Liver (tissue), 10 donors: ENCODE results near the gene XPNPEP3. TPM values are rescaled to one million over a fixed set of nuclear protein-coding genes. Genes with fewer than 3 reads are reported as not detected.

Experiments used
- DNase-seq: peaks from one replicate; pipeline ENCODE4 v3.0.0-alpha.2; 2017; ENCODE audit warnings: low spot score
- H3K27ac ChIP-seq, 2 donors: one replicate each; pipeline ENCODE4 v1.7.0; 2013; ENCODE audit warnings: inconsistent platforms in 2 of 2, low read length in 2 of 2, control low read depth in 1 of 2, low read depth in 1 of 2, mild to moderate bottlenecking in 1 of 2
- H3K27me3 ChIP-seq, 4 donors: one replicate each; pipeline versions ENCODE4 v1.6.1 to v1.7.0; 2013; ENCODE audit warnings: low read length in 3 of 4, inconsistent platforms in 1 of 4, mild to moderate bottlenecking in 1 of 4, moderate library complexity in 1 of 4; ENCODE audit not compliant: control insufficient read depth in 4 of 4, insufficient read depth in 4 of 4
- H3K36me3 ChIP-seq, 4 donors: one replicate each; pipeline versions ENCODE4 v1.6.1 to v1.7.0; 2013; ENCODE audit warnings: low read length in 3 of 4, mild to moderate bottlenecking in 3 of 4, low read depth in 1 of 4, moderate library complexity in 1 of 4; ENCODE audit not compliant: control insufficient read depth in 4 of 4, insufficient read depth in 3 of 4
- H3K4me1 ChIP-seq, 4 donors: one replicate each; pipeline versions ENCODE4 v1.6.1 to v1.7.0; 2013; ENCODE audit warnings: low read length in 3 of 4, mild to moderate bottlenecking in 3 of 4, moderate library complexity in 1 of 4; ENCODE audit not compliant: control insufficient read depth in 4 of 4, insufficient read depth in 4 of 4
- H3K4me3 ChIP-seq, 3 donors: one replicate each; pipeline versions ENCODE4 v1.6.1 to v1.7.0; 2013; ENCODE audit warnings: low read length in 3 of 3, control low read depth in 1 of 3, low read depth in 1 of 3, mild to moderate bottlenecking in 1 of 3
- H3K9ac ChIP-seq, 2 donors: one replicate each; pipeline ENCODE4 v1.7.0; 2013; ENCODE audit warnings: low read length in 2 of 2, mild to moderate bottlenecking in 2 of 2, moderate library complexity in 2 of 2, control low read depth in 1 of 2, low read depth in 1 of 2
- H3K9me3 ChIP-seq, 4 donors: one replicate each; pipeline versions ENCODE4 v1.6.1 to v1.7.0; 2013; ENCODE audit warnings: low read length in 3 of 4; ENCODE audit not compliant: control insufficient read depth in 4 of 4
- EGR1 ChIP-seq, 2 donors: IDR thresholded peaks; 2 replicates each; pipeline ENCODE4 v1.6.1; 2016 to 2018; ENCODE audit warnings: antibody characterized with exemption in 2 of 2, low read depth in 2 of 2
- FOXA1 ChIP-seq: IDR thresholded peaks from 2 replicates; pipeline ENCODE4 v1.6.1; 2016; ENCODE audit warnings: antibody characterized with exemption
- FOXA2 ChIP-seq: IDR thresholded peaks from 2 replicates; pipeline ENCODE4 v1.6.1; 2016; ENCODE audit warnings: antibody characterized with exemption
- GABPA ChIP-seq, 2 donors: IDR thresholded peaks in 1 of 2; conservative IDR thresholded peaks in 1 of 2; 2 replicates each; pipeline ENCODE4 v1.6.1; 2016; ENCODE audit warnings: antibody characterized with exemption in 2 of 2, mild to moderate bottlenecking in 1 of 2, moderate library complexity in 1 of 2
- HNF4A ChIP-seq, 2 donors: conservative IDR thresholded peaks; 2 replicates each; pipeline ENCODE4 v1.6.1; 2016; ENCODE audit warnings: antibody characterized with exemption in 2 of 2, mild to moderate bottlenecking in 2 of 2
- HNF4G ChIP-seq: IDR thresholded peaks from 2 replicates; pipeline ENCODE4 v1.6.1; 2016; ENCODE audit warnings: antibody characterized with exemption
- JUND ChIP-seq, 2 donors: IDR thresholded peaks; 2 replicates each; pipeline ENCODE4 v1.6.1; 2016; ENCODE audit warnings: antibody characterized with exemption in 2 of 2
- NR2F2 ChIP-seq: IDR thresholded peaks from 2 replicates; pipeline ENCODE4 v1.6.1; 2016; ENCODE audit warnings: antibody characterized with exemption
- RAD21 ChIP-seq, 2 donors: IDR thresholded peaks; 2 replicates each; pipeline ENCODE4 v1.6.1; 2016; ENCODE audit warnings: antibody characterized with exemption in 2 of 2, mild to moderate bottlenecking in 2 of 2
- RXRA ChIP-seq, 2 donors: IDR thresholded peaks; 2 replicates each; pipeline ENCODE4 v1.6.1; 2017 to 2018; ENCODE audit warnings: antibody characterized with exemption in 2 of 2, mild to moderate bottlenecking in 1 of 2
- SP1 ChIP-seq: IDR thresholded peaks from 2 replicates; pipeline ENCODE4 v1.6.1; 2018; ENCODE audit warnings: antibody characterized with exemption, mild to moderate bottlenecking
- TAF1 ChIP-seq: conservative IDR thresholded peaks from 2 replicates; pipeline ENCODE4 v1.6.1; 2016; ENCODE audit warnings: antibody characterized with exemption, mild to moderate bottlenecking
- YY1 ChIP-seq: IDR thresholded peaks from 2 replicates; pipeline ENCODE4 v1.6.1; 2016; ENCODE audit warnings: antibody characterized with exemption, mild to moderate bottlenecking
- WGBS: extraction: QIAGEN DNeasy Blood & Tissue Kit; methylation state at CpG from one replicate; pipeline ENCODE4 v1.1.7; 2013; 5-methylcytosine and 5-hydroxymethylcytosine counted together
- polyA plus RNA-seq, 2 donors: library from polyadenylated mRNA; stranded (reverse) in 1 of 2; unstranded in 1 of 2; fragments of 200-250 nt in 1 of 2; fragments of >200 nt in 1 of 2; fragmentation: Nextera tagmentation in 1 of 2; extraction: Ambion mirVana in 1 of 2; gene quantifications; one replicate each; pipeline versions ENCODE4 v1.2.1 to v1.2.3, GENCODE V29; 2013 to 2015
- small RNA-seq: library from RNA; depleted of rRNA; stranded (forward); fragments of <200 nt; gene quantifications from one replicate; pipeline ENCODE3, GENCODE V24; 2014
- total RNA-seq, 2 donors: library from RNA; depleted of rRNA; stranded (reverse); fragments of >200 nt; gene quantifications; one replicate each; pipeline ENCODE4 v1.2.3, GENCODE V29; 2014
- TF ChIP-seq, protein P1 (sequence below): IDR thresholded peaks from 2 replicates; pipeline ENCODE4 v1.6.1; 2016; ENCODE audit warnings: antibody characterized with exemption, mild to moderate bottlenecking
- TF ChIP-seq, protein P2 (sequence below): IDR thresholded peaks from 2 replicates; pipeline ENCODE4 v1.6.1; 2016; ENCODE audit warnings: antibody characterized with exemption
- TF ChIP-seq, protein P3 (sequence below): IDR thresholded peaks from 2 replicates; pipeline ENCODE4 v1.6.1; 2016; ENCODE audit warnings: antibody characterized with exemption
- donor health status: healthy.
- donor health status: healthy.
- donor health status: healthy.
- donor health status: healthy.
- donor health status: healthy.

The XPNPEP3 gene
- total and polyA plus RNA-seq, 4 donors, result 5.5 to 16.4 (median 8.6) TPM

DNA sequence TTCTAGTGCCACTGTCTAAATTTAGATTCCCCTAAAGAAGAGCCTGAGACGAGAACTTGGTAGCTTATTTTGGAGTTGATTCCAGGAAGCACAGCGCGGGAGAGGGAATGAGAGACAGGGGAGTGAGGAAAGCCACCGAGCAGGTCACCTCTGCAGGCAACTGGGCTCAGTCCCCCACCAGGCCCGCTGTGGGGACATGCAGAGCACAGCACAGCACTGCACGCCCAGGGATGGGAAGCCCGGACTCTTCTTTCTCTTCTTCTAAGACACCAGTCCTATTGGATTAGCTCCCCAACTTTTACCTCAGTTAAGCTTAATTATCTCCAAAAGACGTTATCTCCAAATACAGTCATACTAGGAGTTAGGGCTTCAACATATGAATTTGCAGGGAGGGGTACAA, 122.9 kb downstream of the XPNPEP3 start:
- no peak overlapping the region for H3K9ac ChIP-seq
- 91% methylated on average over 8 of the region's 8 CpGs for WGBS
- no peaks in the 10 kb centered on the region for H3K27me3 ChIP-seq
- H3K27ac ChIP-seq, result no peak overlapping the region
- H3K36me3 ChIP-seq, result no peaks in the 10 kb centered on the region
- no peak for DNase-seq
- TF ChIP-seq, protein P1, sequence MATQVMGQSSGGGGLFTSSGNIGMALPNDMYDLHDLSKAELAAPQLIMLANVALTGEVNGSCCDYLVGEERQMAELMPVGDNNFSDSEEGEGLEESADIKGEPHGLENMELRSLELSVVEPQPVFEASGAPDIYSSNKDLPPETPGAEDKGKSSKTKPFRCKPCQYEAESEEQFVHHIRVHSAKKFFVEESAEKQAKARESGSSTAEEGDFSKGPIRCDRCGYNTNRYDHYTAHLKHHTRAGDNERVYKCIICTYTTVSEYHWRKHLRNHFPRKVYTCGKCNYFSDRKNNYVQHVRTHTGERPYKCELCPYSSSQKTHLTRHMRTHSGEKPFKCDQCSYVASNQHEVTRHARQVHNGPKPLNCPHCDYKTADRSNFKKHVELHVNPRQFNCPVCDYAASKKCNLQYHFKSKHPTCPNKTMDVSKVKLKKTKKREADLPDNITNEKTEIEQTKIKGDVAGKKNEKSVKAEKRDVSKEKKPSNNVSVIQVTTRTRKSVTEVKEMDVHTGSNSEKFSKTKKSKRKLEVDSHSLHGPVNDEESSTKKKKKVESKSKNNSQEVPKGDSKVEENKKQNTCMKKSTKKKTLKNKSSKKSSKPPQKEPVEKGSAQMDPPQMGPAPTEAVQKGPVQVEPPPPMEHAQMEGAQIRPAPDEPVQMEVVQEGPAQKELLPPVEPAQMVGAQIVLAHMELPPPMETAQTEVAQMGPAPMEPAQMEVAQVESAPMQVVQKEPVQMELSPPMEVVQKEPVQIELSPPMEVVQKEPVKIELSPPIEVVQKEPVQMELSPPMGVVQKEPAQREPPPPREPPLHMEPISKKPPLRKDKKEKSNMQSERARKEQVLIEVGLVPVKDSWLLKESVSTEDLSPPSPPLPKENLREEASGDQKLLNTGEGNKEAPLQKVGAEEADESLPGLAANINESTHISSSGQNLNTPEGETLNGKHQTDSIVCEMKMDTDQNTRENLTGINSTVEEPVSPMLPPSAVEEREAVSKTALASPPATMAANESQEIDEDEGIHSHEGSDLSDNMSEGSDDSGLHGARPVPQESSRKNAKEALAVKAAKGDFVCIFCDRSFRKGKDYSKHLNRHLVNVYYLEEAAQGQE, result no peak
- TF ChIP-seq TAF1 (no peak), RAD21 (IDR thresholded peaks at IDR 0.05) (no peak), FOXA2 (no peak), HNF4A (conservative IDR thresholded peaks at IDR 0.05) (no peak), HNF4G (no peak), NR2F2 (no peak), RXRA (IDR thresholded peaks at IDR 0.05) (no peak), FOXA1 (no peak), JUND (IDR thresholded peaks at IDR 0.05) (no peak), YY1 (no peak), EGR1 (IDR thresholded peaks at IDR 0.05; ENCODE audit: low read depth in 2 of 2) (no peak), GABPA (IDR thresholded peaks at IDR 0.05 in 1 of 2, conservative IDR thresholded peaks at IDR 0.05 in 1 of 2) (no peak), SP1 (no peak)
- TF ChIP-seq, protein P2, sequence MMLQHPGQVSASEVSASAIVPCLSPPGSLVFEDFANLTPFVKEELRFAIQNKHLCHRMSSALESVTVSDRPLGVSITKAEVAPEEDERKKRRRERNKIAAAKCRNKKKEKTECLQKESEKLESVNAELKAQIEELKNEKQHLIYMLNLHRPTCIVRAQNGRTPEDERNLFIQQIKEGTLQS, result no peak
- TF ChIP-seq, protein P3, sequence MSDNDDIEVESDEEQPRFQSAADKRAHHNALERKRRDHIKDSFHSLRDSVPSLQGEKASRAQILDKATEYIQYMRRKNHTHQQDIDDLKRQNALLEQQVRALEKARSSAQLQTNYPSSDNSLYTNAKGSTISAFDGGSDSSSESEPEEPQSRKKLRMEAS, result no peak
- H3K9me3 ChIP-seq, result no peaks in the 10 kb centered on the region
- H3K4me3 ChIP-seq, result no peak overlapping the region
- H3K4me1 ChIP-seq, result no peaks in the 10 kb centered on the region

Small RNAs within 50 kb of the gene (small RNA-seq; reads per million reads assigned to genes)
- gene MIR4766 (0.18 reads per million), gene RF00017 (not detected), gene RNU6-379P (not detected)

Other genes with a start within 250 kb of the XPNPEP3 start
- 10 to 100 TPM; 10.0 to 22.0 TPM for gene MRTFA, start 220.4 kb upstream of the XPNPEP3 start, total RNA-seq
- gene MRTFA, start 220.4 kb upstream of the XPNPEP3 start, polyA plus RNA-seq, result 1 to 10 TPM; 7.5 to 9.2 TPM
- gene MCHR1, start 177.7 kb upstream of the XPNPEP3 start, total RNA-seq, result 1 to 10 TPM in 1 of 2 donors, under 1 TPM in 1; 0.23 to 1.5 TPM
- 1 to 10 TPM in 1 of 2 donors, under 1 TPM in 1; 0.61 to 2.4 TPM for gene MCHR1, start 177.7 kb upstream of the XPNPEP3 start, polyA plus RNA-seq
- 10 to 100 TPM in 1 of 2 donors, 1 to 10 TPM in 1; 7.3 to 17.5 TPM for gene SLC25A17, start 37.8 kb upstream of the XPNPEP3 start, total RNA-seq
- 10 to 100 TPM in 1 of 2 donors, 1 to 10 TPM in 1; 9.9 to 12.5 TPM for gene SLC25A17, start 37.8 kb upstream of the XPNPEP3 start, polyA plus RNA-seq
- 10 to 100 TPM; 90.6 to 91.5 TPM for gene ST13, start 509 bp upstream of the XPNPEP3 start, total RNA-seq
- 100 to 1,000 TPM in 1 of 2 donors, 10 to 100 TPM in 1; 82.3 to 112 TPM for gene ST13, start 509 bp upstream of the XPNPEP3 start, polyA plus RNA-seq
- not detected for gene DNAJB7, start 5.0 kb downstream of the XPNPEP3 start, total RNA-seq
- gene DNAJB7, start 5.0 kb downstream of the XPNPEP3 start, polyA plus RNA-seq, result under 1 TPM in 1 of 2 donors, not detected in 1; 0.15 TPM
- 10 to 100 TPM; 11.0 to 85.3 TPM for gene RBX1, start 94.2 kb downstream of the XPNPEP3 start, total RNA-seq
- gene RBX1, start 94.2 kb downstream of the XPNPEP3 start, polyA plus RNA-seq, result 10 to 100 TPM; 22.5 to 69.5 TPM
- 10 to 100 TPM; 52.6 to 95.5 TPM for gene EP300, start 235.4 kb downstream of the XPNPEP3 start, total RNA-seq
- 10 to 100 TPM in 1 of 2 donors, 1 to 10 TPM in 1; 6.9 to 11.1 TPM for gene EP300, start 235.4 kb downstream of the XPNPEP3 start, polyA plus RNA-seq